ENCODE measurements around the gene FN3KRP. TPM values are rescaled to one million over a fixed set of nuclear protein-coding genes. Genes with fewer than 3 reads are reported as not detected.
A peak's percentile ranks its signal among the peaks of the same experiment; 100 is the strongest.

The FN3KRP gene
- total and polyA plus RNA-seq, 2 of the 13 experiments (the other 11 are each of a cell fraction or from before 2014, with no cell fraction given): 22.4 to 28.2 TPM

GRCh38 chr17:82716203-82717010 is at the start of gene FN3KRP (continued):
- TF ChIP-seq, protein P1, sequence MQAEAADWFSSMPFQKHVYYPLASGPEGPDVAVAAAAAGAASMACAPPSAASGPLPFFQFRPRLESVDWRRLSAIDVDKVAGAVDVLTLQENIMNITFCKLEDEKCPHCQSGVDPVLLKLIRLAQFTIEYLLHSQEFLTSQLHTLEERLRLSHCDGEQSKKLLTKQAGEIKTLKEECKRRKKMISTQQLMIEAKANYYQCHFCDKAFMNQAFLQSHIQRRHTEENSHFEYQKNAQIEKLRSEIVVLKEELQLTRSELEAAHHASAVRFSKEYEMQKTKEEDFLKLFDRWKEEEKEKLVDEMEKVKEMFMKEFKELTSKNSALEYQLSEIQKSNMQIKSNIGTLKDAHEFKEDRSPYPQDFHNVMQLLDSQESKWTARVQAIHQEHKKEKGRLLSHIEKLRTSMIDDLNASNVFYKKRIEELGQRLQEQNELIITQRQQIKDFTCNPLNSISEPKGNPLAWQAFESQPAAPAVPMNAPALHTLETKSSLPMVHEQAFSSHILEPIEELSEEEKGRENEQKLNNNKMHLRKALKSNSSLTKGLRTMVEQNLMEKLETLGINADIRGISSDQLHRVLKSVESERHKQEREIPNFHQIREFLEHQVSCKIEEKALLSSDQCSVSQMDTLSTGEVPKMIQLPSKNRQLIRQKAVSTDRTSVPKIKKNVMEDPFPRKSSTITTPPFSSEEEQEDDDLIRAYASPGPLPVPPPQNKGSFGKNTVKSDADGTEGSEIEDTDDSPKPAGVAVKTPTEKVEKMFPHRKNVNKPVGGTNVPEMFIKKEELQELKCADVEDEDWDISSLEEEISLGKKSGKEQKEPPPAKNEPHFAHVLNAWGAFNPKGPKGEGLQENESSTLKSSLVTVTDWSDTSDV (CRISPR knock-in tag; IDR thresholded peaks at IDR 0.05): peak; percentile 53; the same call in 1 of the 2 replicates
- peak; percentile 72; the same call in 1 of the 2 replicates for TF ChIP-seq ZNF790 (CRISPR knock-in tag; IDR thresholded peaks at IDR 0.05; ENCODE audit: borderline replicate concordance)
- TF ChIP-seq ZNF432 (CRISPR knock-in tag; IDR thresholded peaks at IDR 0.05; ENCODE audit: borderline replicate concordance): no peak
- TF ChIP-seq ZNF296 (CRISPR knock-in tag; conservative IDR thresholded peaks at IDR 0.05): no peak
- TF ChIP-seq ZNF672 (CRISPR knock-in tag; IDR thresholded peaks at IDR 0.05): 0 out of 2 replicates have a peak, but pooled peaks have one; percentile 57
- TF ChIP-seq HDAC1 (CRISPR knock-in tag; IDR thresholded peaks at IDR 0.05): peak; percentile 74
- TF ChIP-seq HES4 (CRISPR knock-in tag; IDR thresholded peaks at IDR 0.05; ENCODE audit: borderline replicate concordance): peak; percentile 44; the same call in 1 of the 2 replicates
- no peak; the same call in 1 of the 2 replicates for TF ChIP-seq DRAP1 (CRISPR knock-in tag; IDR thresholded peaks at IDR 0.05)
- no peak for TF ChIP-seq ZBTB14 (CRISPR knock-in tag; IDR thresholded peaks at IDR 0.05)
- TF ChIP-seq ZNF709 (CRISPR knock-in tag; IDR thresholded peaks at IDR 0.05): peak; percentile 57; the same call in 1 of the 2 replicates
- peak; percentile 89 for TF ChIP-seq YY1 (IDR thresholded peaks at IDR 0.05; ENCODE audit: insufficient read depth, insufficient replicate concordance, low read depth, low read length)
- TF ChIP-seq TRIM22 (IDR thresholded peaks at IDR 0.05): no peak
- TF ChIP-seq, protein P2, sequence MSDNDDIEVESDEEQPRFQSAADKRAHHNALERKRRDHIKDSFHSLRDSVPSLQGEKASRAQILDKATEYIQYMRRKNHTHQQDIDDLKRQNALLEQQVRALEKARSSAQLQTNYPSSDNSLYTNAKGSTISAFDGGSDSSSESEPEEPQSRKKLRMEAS (IDR thresholded peaks at IDR 0.05): peak; percentile 89
- no peak; the same call in 1 of the 2 replicates for TF ChIP-seq BCL3 (CRISPR knock-in tag; IDR thresholded peaks at IDR 0.05)
- TF ChIP-seq PAX8 (CRISPR knock-in tag; IDR thresholded peaks at IDR 0.05; ENCODE audit: borderline replicate concordance): 0 out of 2 replicates have a peak, but pooled peaks have one; percentile 1
- TF ChIP-seq, protein P3, sequence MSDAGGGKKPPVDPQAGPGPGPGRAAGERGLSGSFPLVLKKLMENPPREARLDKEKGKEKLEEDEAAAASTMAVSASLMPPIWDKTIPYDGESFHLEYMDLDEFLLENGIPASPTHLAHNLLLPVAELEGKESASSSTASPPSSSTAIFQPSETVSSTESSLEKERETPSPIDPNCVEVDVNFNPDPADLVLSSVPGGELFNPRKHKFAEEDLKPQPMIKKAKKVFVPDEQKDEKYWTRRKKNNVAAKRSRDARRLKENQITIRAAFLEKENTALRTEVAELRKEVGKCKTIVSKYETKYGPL (CRISPR knock-in tag; IDR thresholded peaks at IDR 0.05): no peak
